ENCODE data around the gene MYEF2.

MYEF2 gene

GRCh38 chr15:48103647-48104046, 74.4 kb downstream of the MYEF2 start:
- no peak for TF ChIP-seq TSHZ2 (CRISPR knock-in tag; IDR thresholded peaks at IDR 0.05)
- no peak for TF ChIP-seq ZC3H10 (CRISPR knock-in tag; IDR thresholded peaks at IDR 0.05)
- no peak for TF ChIP-seq GLIS3 (CRISPR knock-in tag; IDR thresholded peaks at IDR 0.05)
- TF ChIP-seq ZFP3 (CRISPR knock-in tag; IDR thresholded peaks at IDR 0.05): no peak
- TF ChIP-seq ESRRG (CRISPR knock-in tag; IDR thresholded peaks at IDR 0.05): no peak
- TF ChIP-seq, protein P1, sequence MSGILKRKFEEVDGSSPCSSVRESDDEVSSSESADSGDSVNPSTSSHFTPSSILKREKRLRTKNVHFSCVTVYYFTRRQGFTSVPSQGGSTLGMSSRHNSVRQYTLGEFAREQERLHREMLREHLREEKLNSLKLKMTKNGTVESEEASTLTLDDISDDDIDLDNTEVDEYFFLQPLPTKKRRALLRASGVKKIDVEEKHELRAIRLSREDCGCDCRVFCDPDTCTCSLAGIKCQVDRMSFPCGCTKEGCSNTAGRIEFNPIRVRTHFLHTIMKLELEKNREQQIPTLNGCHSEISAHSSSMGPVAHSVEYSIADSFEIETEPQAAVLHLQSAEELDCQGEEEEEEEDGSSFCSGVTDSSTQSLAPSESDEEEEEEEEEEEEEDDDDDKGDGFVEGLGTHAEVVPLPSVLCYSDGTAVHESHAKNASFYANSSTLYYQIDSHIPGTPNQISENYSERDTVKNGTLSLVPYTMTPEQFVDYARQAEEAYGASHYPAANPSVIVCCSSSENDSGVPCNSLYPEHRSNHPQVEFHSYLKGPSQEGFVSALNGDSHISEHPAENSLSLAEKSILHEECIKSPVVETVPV (CRISPR knock-in tag; IDR thresholded peaks at IDR 0.05): no peak
- TF ChIP-seq SNAI2 (CRISPR knock-in tag; IDR thresholded peaks at IDR 0.05): no peak
- no peak for TF ChIP-seq ARNTL (CRISPR knock-in tag; IDR thresholded peaks at IDR 0.05; ENCODE audit: borderline replicate concordance, low read depth)
- TF ChIP-seq ZNF70 (CRISPR knock-in tag; IDR thresholded peaks at IDR 0.05): no peak
- no peak for TF ChIP-seq ZNF8 (CRISPR knock-in tag; IDR thresholded peaks at IDR 0.05)
- ATAC-seq: no peak

DNA sequence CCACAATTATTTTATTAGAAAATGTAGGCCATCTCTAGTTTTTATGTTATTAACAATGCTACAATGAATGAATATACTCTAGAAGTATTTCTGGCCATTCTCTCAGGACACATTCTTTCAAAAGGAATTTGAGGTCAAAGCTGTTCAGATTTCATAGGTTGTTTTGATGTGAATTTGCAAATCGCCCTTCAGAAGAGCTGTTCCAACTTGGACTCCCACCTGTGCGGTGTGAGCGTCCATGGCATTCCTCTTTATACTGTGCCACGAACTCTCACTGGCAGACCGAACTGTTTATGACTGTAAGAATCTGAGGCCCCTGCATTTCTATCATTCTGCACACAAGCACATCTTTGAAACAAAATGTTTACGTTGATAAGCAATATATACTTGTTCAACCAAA, 75.9 kb downstream of the MYEF2 start:
- no peak for ATAC-seq
- TF ChIP-seq ARNTL (CRISPR knock-in tag; IDR thresholded peaks at IDR 0.05; ENCODE audit: borderline replicate concordance, low read depth) (no peak), ZNF565 (CRISPR knock-in tag; conservative IDR thresholded peaks at IDR 0.05; ENCODE audit: low read depth) (no peak), ZNF70 (CRISPR knock-in tag; IDR thresholded peaks at IDR 0.05) (no peak), PPARA (CRISPR knock-in tag; IDR thresholded peaks at IDR 0.05; ENCODE audit: borderline replicate concordance) (no peak), ZNF8 (CRISPR knock-in tag; IDR thresholded peaks at IDR 0.05) (no peak), RARB (CRISPR knock-in tag; IDR thresholded peaks at IDR 0.05) (no peak), TCF4 (CRISPR knock-in tag; IDR thresholded peaks at IDR 0.05; ENCODE audit: borderline replicate concordance) (no peak), SNAI2 (CRISPR knock-in tag; IDR thresholded peaks at IDR 0.05) (no peak)
- TF ChIP-seq, protein P2, sequence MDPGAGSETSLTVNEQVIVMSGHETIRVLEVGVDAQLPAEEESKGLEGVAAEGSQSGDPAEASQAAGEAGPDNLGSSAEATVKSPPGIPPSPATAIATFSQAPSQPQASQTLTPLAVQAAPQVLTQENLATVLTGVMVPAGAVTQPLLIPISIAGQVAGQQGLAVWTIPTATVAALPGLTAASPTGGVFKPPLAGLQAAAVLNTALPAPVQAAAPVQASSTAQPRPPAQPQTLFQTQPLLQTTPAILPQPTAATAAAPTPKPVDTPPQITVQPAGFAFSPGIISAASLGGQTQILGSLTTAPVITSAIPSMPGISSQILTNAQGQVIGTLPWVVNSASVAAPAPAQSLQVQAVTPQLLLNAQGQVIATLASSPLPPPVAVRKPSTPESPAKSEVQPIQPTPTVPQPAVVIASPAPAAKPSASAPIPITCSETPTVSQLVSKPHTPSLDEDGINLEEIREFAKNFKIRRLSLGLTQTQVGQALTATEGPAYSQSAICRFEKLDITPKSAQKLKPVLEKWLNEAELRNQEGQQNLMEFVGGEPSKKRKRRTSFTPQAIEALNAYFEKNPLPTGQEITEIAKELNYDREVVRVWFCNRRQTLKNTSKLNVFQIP (CRISPR knock-in tag; IDR thresholded peaks at IDR 0.05; ENCODE audit: borderline replicate concordance, low read depth): no peak
- TF ChIP-seq, protein P3, sequence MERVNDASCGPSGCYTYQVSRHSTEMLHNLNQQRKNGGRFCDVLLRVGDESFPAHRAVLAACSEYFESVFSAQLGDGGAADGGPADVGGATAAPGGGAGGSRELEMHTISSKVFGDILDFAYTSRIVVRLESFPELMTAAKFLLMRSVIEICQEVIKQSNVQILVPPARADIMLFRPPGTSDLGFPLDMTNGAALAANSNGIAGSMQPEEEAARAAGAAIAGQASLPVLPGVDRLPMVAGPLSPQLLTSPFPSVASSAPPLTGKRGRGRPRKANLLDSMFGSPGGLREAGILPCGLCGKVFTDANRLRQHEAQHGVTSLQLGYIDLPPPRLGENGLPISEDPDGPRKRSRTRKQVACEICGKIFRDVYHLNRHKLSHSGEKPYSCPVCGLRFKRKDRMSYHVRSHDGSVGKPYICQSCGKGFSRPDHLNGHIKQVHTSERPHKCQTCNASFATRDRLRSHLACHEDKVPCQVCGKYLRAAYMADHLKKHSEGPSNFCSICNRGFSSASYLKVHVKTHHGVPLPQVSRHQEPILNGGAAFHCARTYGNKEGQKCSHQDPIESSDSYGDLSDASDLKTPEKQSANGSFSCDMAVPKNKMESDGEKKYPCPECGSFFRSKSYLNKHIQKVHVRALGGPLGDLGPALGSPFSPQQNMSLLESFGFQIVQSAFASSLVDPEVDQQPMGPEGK (CRISPR knock-in tag; IDR thresholded peaks at IDR 0.05; ENCODE audit: borderline replicate concordance): no peak

GRCh38 chr15:48101376-48101961, 76.6 kb downstream of the MYEF2 start:
- TF ChIP-seq CSDC2 (CRISPR knock-in tag; IDR thresholded peaks at IDR 0.05) (no peak), ISL1 (CRISPR knock-in tag; IDR thresholded peaks at IDR 0.05) (peak; percentile 92), TCF4 (CRISPR knock-in tag; IDR thresholded peaks at IDR 0.05; ENCODE audit: borderline replicate concordance) (peak; percentile 15; the same call in 1 of the 2 replicates)
- ATAC-seq: no peak; the same call in 2 of the 3 replicates

DNA sequence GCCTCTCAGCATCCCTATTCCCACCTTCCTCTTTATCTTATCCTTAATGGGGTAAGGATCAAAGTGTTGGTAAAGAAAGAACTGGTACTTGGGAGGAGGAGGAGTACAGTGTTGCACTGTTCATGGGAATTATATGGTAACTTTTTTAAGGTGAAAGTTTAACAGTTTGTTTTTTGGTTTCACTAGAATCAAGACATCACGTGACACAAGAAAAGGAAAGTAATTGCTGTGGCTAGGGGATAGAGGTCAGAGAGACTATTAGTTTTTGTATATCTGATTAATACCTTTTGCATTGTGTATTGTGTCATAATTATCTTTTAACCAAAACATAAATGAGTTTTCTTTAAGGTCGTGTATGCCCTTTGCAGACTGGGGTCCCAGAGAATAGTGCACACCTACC, 80.8 kb downstream of the MYEF2 start:
- TF ChIP-seq, protein P1 (CRISPR knock-in tag; IDR thresholded peaks at IDR 0.05): no peak
- TF ChIP-seq, protein P4, sequence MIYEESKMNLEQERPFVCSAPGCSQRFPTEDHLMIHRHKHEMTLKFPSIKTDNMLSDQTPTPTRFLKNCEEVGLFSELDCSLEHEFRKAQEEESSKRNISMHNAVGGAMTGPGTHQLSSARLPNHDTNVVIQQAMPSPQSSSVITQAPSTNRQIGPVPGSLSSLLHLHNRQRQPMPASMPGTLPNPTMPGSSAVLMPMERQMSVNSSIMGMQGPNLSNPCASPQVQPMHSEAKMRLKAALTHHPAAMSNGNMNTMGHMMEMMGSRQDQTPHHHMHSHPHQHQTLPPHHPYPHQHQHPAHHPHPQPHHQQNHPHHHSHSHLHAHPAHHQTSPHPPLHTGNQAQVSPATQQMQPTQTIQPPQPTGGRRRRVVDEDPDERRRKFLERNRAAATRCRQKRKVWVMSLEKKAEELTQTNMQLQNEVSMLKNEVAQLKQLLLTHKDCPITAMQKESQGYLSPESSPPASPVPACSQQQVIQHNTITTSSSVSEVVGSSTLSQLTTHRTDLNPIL (CRISPR knock-in tag; IDR thresholded peaks at IDR 0.05; ENCODE audit: low read depth): no peak
- no peak for TF ChIP-seq RARB (CRISPR knock-in tag; IDR thresholded peaks at IDR 0.05)
- TF ChIP-seq PPARA (CRISPR knock-in tag; IDR thresholded peaks at IDR 0.05; ENCODE audit: borderline replicate concordance): no peak
- TF ChIP-seq GLIS3 (CRISPR knock-in tag; IDR thresholded peaks at IDR 0.05): no peak
- no peak for TF ChIP-seq TSHZ2 (CRISPR knock-in tag; IDR thresholded peaks at IDR 0.05)
- no peak for TF ChIP-seq ISL1 (CRISPR knock-in tag; IDR thresholded peaks at IDR 0.05)

More for the DNA sequence above, 80.8 kb downstream of the MYEF2 start:
- peak; percentile 29 for ATAC-seq

Data from SK-N-SH treated with all-trans-retinoic acid at 6 μM for 48 hours (cell line).